Heart left ventricle (tissue), 16 donors: ENCODE data around the gene PCYT2. TPM values are rescaled to one million over a fixed set of nuclear protein-coding genes. Genes with fewer than 3 reads are reported as not detected.
"Not testable (repeated sequence)": the region's sequence is repeated elsewhere in the genome, so short reads cannot be mapped to it uniquely, and the experiment has no call there.

Experiments used
- ATAC-seq, 4 donors: fragments of 200-7000 bp; cut with Tn5 transposase; one replicate each; pipeline ENCODE4 v1.9.1; 2020 to 2022; ENCODE audit warnings: moderate library complexity in 4 of 4, mild to moderate bottlenecking in 3 of 4, moderate number of reproducible peaks in 1 of 4
- DNase-seq, 5 donors: peaks; one replicate each; pipeline ENCODE4 v3.0.0-alpha.2; 2020
- H3K27ac ChIP-seq, 12 donors: fragments of 200-600 bp; sonication (generic) in 4 of 12; one replicate each; pipeline versions ENCODE4 v1.5.0 to v1.8.0; 2016 to 2022; ENCODE audit warnings: mild to moderate bottlenecking in 2 of 12
- H3K27me3 ChIP-seq, 9 donors: fragments of 200-600 bp; sonication (generic) in 2 of 9; one replicate each; pipeline versions ENCODE4 v1.5.1 to v1.8.0; 2016 to 2022; ENCODE audit warnings: mild to moderate bottlenecking in 3 of 9
- H3K36me3 ChIP-seq, 9 donors: fragments of 200-600 bp; sonication (generic) in 2 of 9; one replicate each; pipeline versions ENCODE4 v1.5.0 to v1.8.0; 2018 to 2022; ENCODE audit warnings: mild to moderate bottlenecking in 2 of 9
- H3K4me1 ChIP-seq, 12 donors: fragments of 200-600 bp; sonication (generic) in 4 of 12; one replicate each; pipeline versions ENCODE4 v1.5.0 to v1.8.0; 2016 to 2022; ENCODE audit warnings: mild to moderate bottlenecking in 3 of 12
- H3K4me3 ChIP-seq, 12 donors: fragments of 200-600 bp; sonication (generic) in 4 of 12; one replicate each; pipeline versions ENCODE4 v1.5.0 to v1.8.0; 2017 to 2022; ENCODE audit warnings: mild to moderate bottlenecking in 9 of 12, moderate library complexity in 4 of 12
- H3K9me3 ChIP-seq, 12 donors: fragments of 200-600 bp; sonication (generic) in 4 of 12; one replicate each; pipeline versions ENCODE4 v1.5.0 to v1.8.0; 2016 to 2022; ENCODE audit warnings: mild to moderate bottlenecking in 1 of 12
- POLR2A ChIP-seq, 2 donors: fragments of 450-650 bp; IDR thresholded peaks; one replicate each; pipeline ENCODE4 v1.6.1; 2017; ENCODE audit warnings: antibody characterized with exemption in 2 of 2, mild to moderate bottlenecking in 2 of 2, moderate library complexity in 2 of 2
- WGBS, 4 donors: extraction: QIAGEN DNeasy Blood & Tissue Kit in 2 of 4; methylation state at CpG; one replicate each; pipeline versions ENCODE4 v1.1.5 to v1.1.7; 2013 to 2018; 5-methylcytosine and 5-hydroxymethylcytosine counted together
- intact Hi-C, 10 donors: fragments of 100-400 bp; cut with DNase I; formaldehyde crosslinking; loops; one replicate each; pipeline versions ENCODE4 v1.11.1 to v1.14.2; 2022
- polyA plus RNA-seq, 2 donors: library from polyadenylated mRNA; stranded (reverse); fragments of 200-250 nt; gene quantifications; one replicate each; pipeline ENCODE4 v1.2.3, GENCODE V29; 2013
- total RNA-seq, 9 donors: library from RNA; depleted of rRNA in 2 of 9; stranded (reverse); fragments of >200 nt in 2 of 9; fragmentation: NEBNext Ultra II Directional in 3 of 9; extraction: Animal tissue kit (Norgen Biotek cat#: 25700) in 3 of 9; gene quantifications; one replicate each; pipeline versions ENCODE4 v1.1.0 to v1.2.4, GENCODE V29; 2016 to 2023
- TF ChIP-seq, protein P1 (sequence below), 12 donors: fragments of 200-600 bp; sonication (generic) in 4 of 12; IDR thresholded peaks; one replicate each; pipeline versions ENCODE4 v1.5.0 to v1.8.0; 2018 to 2022; ENCODE audit warnings: antibody characterized with exemption in 12 of 12, mild to moderate bottlenecking in 5 of 12
- donor health status: ischemic (EF 13 %, LVEDD 7.1; RV severe dilation, severe dysfunction).
- donor health status: healthy with polysubstance abuse.
- donor health status: DM: no; HTN: yes; CAD: no.
- donor health status: DM: no; HTN: no; CAD: no.
- donor health status: ischemic (EF 25% LVEDD 6.9; RV normal size, moderate dysfunction).
- donor health status: ischemic (EF 25% LVEDD 5.7; RV mildly dilated, moderate dysfunction).
- donor health status: healthy.
- donor health status: DM: yes; HTN: yes; CAD: no.
- donor health status: ischemic (EF 35%, LVEDD 5.7; RV mildly dilated, moderate dysfunction).
- donor health status: nonischemic (EF 11% LVEDD 7.7; RV severe dilation, severe dysfunction).
- donor health status: DM: yes; HTN: yes; CAD: no.
- donor health status: PGD.
- donor health status: ischemic (EF 29% LVEDD 5.4; RV normal size, mild dysfunction).
- donor health status: nonischemic (EF 23%, LVEDD 6.1; RV moderate dilation, normal function).

PCYT2 gene
- total and polyA plus RNA-seq, 11 donors: 28.8 to 85.5 (median 49.7) TPM

DNA sequence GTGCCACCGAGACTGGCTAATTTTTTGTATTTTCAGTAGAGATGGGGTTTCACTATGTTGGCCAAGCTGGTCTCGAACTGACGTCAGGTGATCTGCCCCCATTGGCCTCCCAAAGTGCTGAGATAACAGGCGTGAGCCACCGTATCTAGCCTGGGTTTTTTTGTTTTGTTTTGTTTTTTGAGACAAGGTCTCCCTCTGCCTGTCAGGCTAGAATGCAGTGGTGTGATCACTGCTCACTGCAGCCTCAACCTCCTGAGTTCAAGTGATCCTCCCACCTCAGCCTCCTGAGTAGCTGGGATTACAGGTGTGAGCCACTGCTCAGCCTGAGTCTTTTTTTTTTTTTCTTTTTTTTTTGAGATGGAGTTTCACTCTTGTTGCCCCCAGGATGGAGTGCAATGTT is 42.2 kb upstream of the PCYT2 start:
- intact Hi-C loops: not testable (repeated sequence)

DNA sequence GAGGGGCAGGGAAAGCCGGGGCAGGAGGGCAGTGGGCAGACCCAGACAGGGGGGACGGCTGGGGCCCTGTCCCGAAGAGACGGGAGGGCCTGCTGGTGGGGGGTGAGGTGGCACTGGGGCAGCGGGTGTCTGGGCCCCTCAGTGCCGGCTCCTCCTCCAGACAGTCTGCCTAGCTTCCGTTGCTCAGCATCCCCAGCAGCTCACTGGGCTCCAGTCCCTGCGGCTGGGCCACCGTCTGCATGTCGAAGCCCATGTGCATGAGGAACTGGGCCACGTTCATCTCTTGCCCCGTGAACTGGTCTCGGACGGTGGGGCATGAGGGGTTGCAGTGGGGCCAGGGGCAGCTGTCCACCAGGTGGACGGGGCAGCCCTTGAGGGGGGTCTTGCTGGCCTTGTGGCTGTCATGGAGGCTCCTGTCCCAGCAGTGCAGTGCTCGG is 41.6 kb upstream of the PCYT2 start:
- peaks cover 0 to 25% (median under 1%) of the 10 kb centered on the region in 9 donors for H3K27me3 ChIP-seq
- H3K9me3 ChIP-seq: no peaks in the 10 kb centered on the region
- H3K4me1 ChIP-seq: no peaks in the 10 kb centered on the region
- ATAC-seq: no peak
- intact Hi-C loops: no loop called here
- DNase-seq: no peak
- no peaks in the 10 kb centered on the region for H3K36me3 ChIP-seq
- no peak overlapping the region for H3K27ac ChIP-seq
- TF ChIP-seq POLR2A (IDR thresholded peaks at IDR 0.05): no peak
- TF ChIP-seq, protein P1, sequence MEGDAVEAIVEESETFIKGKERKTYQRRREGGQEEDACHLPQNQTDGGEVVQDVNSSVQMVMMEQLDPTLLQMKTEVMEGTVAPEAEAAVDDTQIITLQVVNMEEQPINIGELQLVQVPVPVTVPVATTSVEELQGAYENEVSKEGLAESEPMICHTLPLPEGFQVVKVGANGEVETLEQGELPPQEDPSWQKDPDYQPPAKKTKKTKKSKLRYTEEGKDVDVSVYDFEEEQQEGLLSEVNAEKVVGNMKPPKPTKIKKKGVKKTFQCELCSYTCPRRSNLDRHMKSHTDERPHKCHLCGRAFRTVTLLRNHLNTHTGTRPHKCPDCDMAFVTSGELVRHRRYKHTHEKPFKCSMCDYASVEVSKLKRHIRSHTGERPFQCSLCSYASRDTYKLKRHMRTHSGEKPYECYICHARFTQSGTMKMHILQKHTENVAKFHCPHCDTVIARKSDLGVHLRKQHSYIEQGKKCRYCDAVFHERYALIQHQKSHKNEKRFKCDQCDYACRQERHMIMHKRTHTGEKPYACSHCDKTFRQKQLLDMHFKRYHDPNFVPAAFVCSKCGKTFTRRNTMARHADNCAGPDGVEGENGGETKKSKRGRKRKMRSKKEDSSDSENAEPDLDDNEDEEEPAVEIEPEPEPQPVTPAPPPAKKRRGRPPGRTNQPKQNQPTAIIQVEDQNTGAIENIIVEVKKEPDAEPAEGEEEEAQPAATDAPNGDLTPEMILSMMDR (IDR thresholded peaks at IDR 0.05): no peak
- 54 to 79% (median 71%) methylated on average over 4 to 16 of the region's 16 CpGs for WGBS, 4 donors
- H3K4me3 ChIP-seq: no peak overlapping the region

More for the DNA sequence above, 42.2 kb upstream of the PCYT2 start:
- not testable (repeated sequence) for H3K36me3 ChIP-seq, ATAC-seq, DNase-seq, H3K4me3 ChIP-seq, H3K9me3 ChIP-seq, H3K27ac ChIP-seq, H3K4me1 ChIP-seq
- 67 to 79% (median 70%) methylated on average over 5 of the region's 5 CpGs for WGBS, 4 donors
- peaks cover 0 to 31% (median 7%) of the 10 kb centered on the region in 9 donors for H3K27me3 ChIP-seq
- TF ChIP-seq, protein P1 (IDR thresholded peaks at IDR 0.05): peak in 1 of 12 donors; percentile 11

GRCh38 chr17:81951785-81952684 is 40.8 kb upstream of the PCYT2 start:
- H3K4me3 ChIP-seq: no peak overlapping the region
- H3K27me3 ChIP-seq: peaks cover 0 to 17% (median 0%) of the 10 kb centered on the region in 9 donors
- no peak for DNase-seq
- WGBS, 4 donors: 55 to 65% (median 62%) methylated on average over 13 of the region's 13 CpGs
- no peaks in the 10 kb centered on the region for H3K4me1 ChIP-seq
- TF ChIP-seq, protein P1 (IDR thresholded peaks at IDR 0.05): no peak
- TF ChIP-seq POLR2A (IDR thresholded peaks at IDR 0.05): no peak
- H3K36me3 ChIP-seq: no peaks in the 10 kb centered on the region
- intact Hi-C loops: no loop called here
- ATAC-seq: no peak
- H3K9me3 ChIP-seq: no peaks in the 10 kb centered on the region
- H3K27ac ChIP-seq: no peak overlapping the region

- Histone ChIP-seq H3K4me3 (no peak overlapping the region), H3K36me3 (no peaks in the 10 kb centered on the region), H3K9me3 (no peaks in the 10 kb centered on the region), H3K27ac (no peak overlapping the region), H3K27me3 (peaks cover 0 to 7% (median 0%) of the 10 kb centered on the region in 9 donors), H3K4me1 (no peaks in the 10 kb centered on the region)
- ATAC-seq (no peak), DNase-seq (no peak)
- intact Hi-C loops: no loop called here
- no peak for TF ChIP-seq POLR2A (IDR thresholded peaks at IDR 0.05)
- TF ChIP-seq, protein P1 (IDR thresholded peaks at IDR 0.05): no peak
- WGBS, 4 donors: 88 to 91% (median 89%) methylated on average over 15 of the region's 15 CpGs
Measured at GRCh38 chr17:81950501-81950900, 39.3 kb upstream of the PCYT2 start.
